HCT116 (cell line): ENCODE measurements around the gene GLDC. TPM values are rescaled to one million over a fixed set of nuclear protein-coding genes. Genes with fewer than 3 reads are reported as not detected.

Experiments
- ATAC-seq: fragments of 200-7000 bp; cut with Tn5 transposase; 2 replicates; pipeline ENCODE4 v1.9.1; 2020; ENCODE audit warnings: mild to moderate bottlenecking, moderate library complexity
- BruUV-seq: library from RNA; stranded (reverse); fragments of 400-500 nt; replicated peaks from 2 replicates; lab custom pipeline; 2021; lab: Mats Ljungman, UMichigan
- CTCF ChIA-PET: fragments of 300-600 bp; sonication (Branson Sonifier 250); formaldehyde crosslinking; loops from one replicate; lab custom pipeline; 2021; ENCODE audit warnings: antibody characterized with exemption; lab: Charles Lee
- POLR2A ChIA-PET: fragments of 300-600, 350-600 bp; sonication (Branson Sonifier 250); formaldehyde crosslinking; loops from one replicate; lab custom pipeline; 2021; ENCODE audit warnings: antibody characterized with exemption; lab: Charles Lee
- RAD21 ChIA-PET, 2 experiments: fragments of 300-600 bp; sonication (Branson Sonifier 250); formaldehyde crosslinking; loops; one replicate each; lab custom pipeline; 2023; ENCODE audit warnings: low total read pairs in 2 of 2; ENCODE audit not compliant: uncharacterized antibody in 2 of 2, unreplicated experiment in 2 of 2, low non-redundant PET in 1 of 2; lab: Charles Lee
- DNase-seq: peaks from one replicate; pipeline ENCODE4 v3.0.0-alpha.2; 2010; ENCODE audit warnings: low read depth, low spot score
- H2AFZ ChIP-seq: fragments of 200-600 bp; shearing (Covaris generic), sonication (generic); 2 replicates; pipeline ENCODE4 v1.6.1; 2017; ENCODE audit warnings: low read depth, mixed run types, mixed read lengths, antibody characterized with exemption, low read length; ENCODE audit not compliant: poor library complexity, severe bottlenecking
- H3K27ac ChIP-seq: 2 replicates; pipeline ENCODE4 v1.5.1; 2012; ENCODE audit warnings: low read depth, low read length
- H3K27me3 ChIP-seq: fragments of 200-600 bp; sonication (generic); 2 replicates; pipeline ENCODE4 v1.6.1; 2016; ENCODE audit warnings: mixed run types, low read length, mixed read lengths; ENCODE audit not compliant: insufficient read depth
- H3K36me3 ChIP-seq, 2 experiments: fragments of 200-500 bp in 1 of 2; fragments of 200-600 bp in 1 of 2; sonication (Bioruptor generic) in 1 of 2; sonication (generic) in 1 of 2; 2 replicates each; pipeline versions ENCODE4 v1.5.1 to v1.6.1; 2014 to 2016; ENCODE audit warnings: low read length in 2 of 2, inconsistent platforms in 1 of 2, mixed read lengths in 1 of 2, mixed run types in 1 of 2; ENCODE audit not compliant: insufficient read depth in 2 of 2, control insufficient read depth in 1 of 2
- H3K4me1 ChIP-seq, 2 experiments: fragments of 200-600 bp in 1 of 2; sonication (generic) in 1 of 2; 2 replicates each; pipeline versions ENCODE4 v1.5.1 to v1.6.1; 2012 to 2017; ENCODE audit warnings: low read length in 2 of 2, inconsistent platforms in 1 of 2, mild to moderate bottlenecking in 1 of 2, mixed read lengths in 1 of 2, mixed run types in 1 of 2, moderate library complexity in 1 of 2; ENCODE audit not compliant: insufficient read depth in 2 of 2, control insufficient read depth in 1 of 2
- H3K4me2 ChIP-seq: fragments of 200-600 bp; sonication (generic); 2 replicates; pipeline ENCODE4 v1.6.1; 2017; ENCODE audit warnings: mixed run types, low read length, mixed read lengths
- H3K4me3 ChIP-seq, 2 experiments: fragments of 200-600 bp in 1 of 2; sonication (generic) in 1 of 2; replicated peaks in 1 of 2; 2 replicates each; pipeline ENCODE4 v1.5.1; 2011 to 2016; ENCODE audit warnings: low read length in 2 of 2, control low read depth in 1 of 2, low read depth in 1 of 2, mild to moderate bottlenecking in 1 of 2, mixed read lengths in 1 of 2, mixed run types in 1 of 2
- H3K79me2 ChIP-seq: fragments of 200-600 bp; sonication (generic); 2 replicates; pipeline ENCODE4 v1.6.1; 2017; ENCODE audit warnings: mild to moderate bottlenecking, mixed run types, low read length, moderate library complexity, mixed read lengths; ENCODE audit not compliant: insufficient read depth
- H3K9ac ChIP-seq: fragments of 200-600 bp; sonication (generic); 2 replicates; pipeline ENCODE4 v1.6.1; 2016; ENCODE audit warnings: low read length, mixed read lengths
- H3K9me2 ChIP-seq: fragments of 200-600 bp; sonication (generic), shearing (Covaris generic); 2 replicates; pipeline ENCODE4 v1.6.1; 2017; ENCODE audit warnings: mixed run types, mild to moderate bottlenecking, moderate library complexity; ENCODE audit not compliant: insufficient read depth
- H3K9me3 ChIP-seq, 2 experiments: fragments of 200-500 bp in 1 of 2; fragments of 200-600 bp in 1 of 2; sonication (Bioruptor generic) in 1 of 2; sonication (generic) in 1 of 2; 2 replicates each; pipeline ENCODE4 v1.6.1; 2014 to 2017; ENCODE audit warnings: low read length in 2 of 2, mixed read lengths in 2 of 2, inconsistent platforms in 1 of 2, low read depth in 1 of 2, mild to moderate bottlenecking in 1 of 2, mixed run types in 1 of 2, moderate library complexity in 1 of 2; ENCODE audit not compliant: control insufficient read depth in 1 of 2, insufficient read depth in 1 of 2
- H4K20me1 ChIP-seq: fragments of 200-600 bp; sonication (generic), shearing (Covaris generic); 2 replicates; pipeline ENCODE4 v1.6.1; 2017; ENCODE audit warnings: mixed run types, mild to moderate bottlenecking, moderate library complexity; ENCODE audit not compliant: insufficient read depth
- CBX3 ChIP-seq: IDR thresholded peaks from 2 replicates; pipeline ENCODE4 v1.6.1; 2012; ENCODE audit warnings: low read depth
- CEBPB ChIP-seq: IDR thresholded peaks from 2 replicates; pipeline ENCODE4 v1.6.1; 2012; ENCODE audit warnings: low read depth
- ELF1 ChIP-seq: IDR thresholded peaks from 2 replicates; pipeline ENCODE4 v1.6.1; 2012; ENCODE audit warnings: low read depth, borderline replicate concordance
- EZH2 ChIP-seq: fragments of 200-600 bp; sonication (generic); IDR thresholded peaks from 2 replicates; pipeline ENCODE4 v1.6.1; 2017; ENCODE audit warnings: antibody characterized with exemption, mixed run types
- EZH2phosphoT487 ChIP-seq: fragments of 200-600 bp; IDR thresholded peaks from 2 replicates; pipeline ENCODE4 v1.6.1; 2018; ENCODE audit warnings: antibody characterized with exemption, borderline replicate concordance
- FOSL1 ChIP-seq: IDR thresholded peaks from 2 replicates; pipeline ENCODE4 v1.6.1; 2012; ENCODE audit warnings: low read depth
- POLR2A ChIP-seq: IDR thresholded peaks from 2 replicates; pipeline ENCODE4 v1.7.0; 2011; ENCODE audit warnings: borderline replicate concordance; ENCODE audit not compliant: insufficient read depth, insufficient read length; ENCODE audit errors: extremely low read depth
- POLR2AphosphoS5 ChIP-seq: IDR thresholded peaks from 2 replicates; pipeline ENCODE4 v1.6.1; 2011; ENCODE audit warnings: mild to moderate bottlenecking, low read depth, low read length, moderate library complexity
- RAD21 ChIP-seq: IDR thresholded peaks from 2 replicates; pipeline ENCODE4 v1.6.1; 2012; ENCODE audit warnings: low read depth, mild to moderate bottlenecking
- SIN3A ChIP-seq: IDR thresholded peaks from 2 replicates; pipeline ENCODE4 v1.6.1; 2012; ENCODE audit warnings: low read depth
- SP1 ChIP-seq: IDR thresholded peaks from 2 replicates; pipeline ENCODE4 v1.6.1; 2012; ENCODE audit warnings: low read depth
- YY1 ChIP-seq: IDR thresholded peaks from 2 replicates; pipeline ENCODE4 v1.6.1; 2011; ENCODE audit warnings: low read length, low read depth, moderate library complexity, mild to moderate bottlenecking; ENCODE audit not compliant: insufficient replicate concordance; ENCODE audit errors: extremely low read depth
- ZFX ChIP-seq: fragments of 450-650 bp; IDR thresholded peaks from 2 replicates; pipeline ENCODE4 v1.6.1; 2017
- ZNF274 ChIP-seq: fragments of 200-500 bp; sonication (Bioruptor generic); IDR thresholded peaks from 2 replicates; pipeline ENCODE4 v1.6.1; 2014; ENCODE audit warnings: mild to moderate bottlenecking, low read depth, low read length, inconsistent platforms
- intact Hi-C: fragments of 100-400 bp; cut with micrococcal nuclease; formaldehyde crosslinking; loops from 2 replicates; pipeline ENCODE4 v1.10.0; 2022
- total RNA-seq: library from RNA; stranded (reverse); gene quantifications from one replicate; pipeline ENCODE4 v1.2.1, GENCODE V29; 2021; ENCODE audit not compliant: unreplicated experiment

GLDC gene
- total RNA-seq, 1 experiment from 2014 or later, result 4.9 TPM

GRCh38 chr9:6605202-6605601 lies 40.3 kb downstream of the GLDC start:
- Histone ChIP-seq H3K9me2 (no peaks in the 10 kb centered on the region), H4K20me1 (no peaks in the 10 kb centered on the region), H3K36me3 (no peaks in the 10 kb centered on the region), H3K27ac (no peak overlapping the region), H2AFZ (no peak overlapping the region), H3K9ac (no peak overlapping the region)
- ATAC-seq, result no peak
- ChIA-PET POLR2A (no interaction called here), CTCF (no interaction called here)
- TF ChIP-seq EZH2 (no peak), ZNF274 (no peak), SP1 (no peak), SIN3A (no peak), EZH2phosphoT487 (no peak), ELF1 (no peak), POLR2AphosphoS5 (no peak), FOSL1 (no peak), ZFX (no peak), YY1 (no peak), RAD21 (no peak), CEBPB (no peak), CBX3 (no peak)
- TF ChIP-seq, all 23 proteins: peak for 0
- H3K4me3 ChIP-seq, result no peak overlapping the region
- no peaks in the 10 kb centered on the region for H3K4me1 ChIP-seq
- H3K27me3 ChIP-seq, result no peaks in the 10 kb centered on the region
- no TSS peak for BruUV-seq
- intact Hi-C loops, result no loop called here
- H3K9me3 ChIP-seq, result no peaks in the 10 kb centered on the region
- RAD21 ChIA-PET, result no interaction called here
- no peak for DNase-seq
- H3K4me2 ChIP-seq, result no peak overlapping the region
- no peaks in the 10 kb centered on the region for H3K79me2 ChIP-seq

GRCh38 chr9:6600426-6600825 lies 45.1 kb downstream of the GLDC start:
- Histone ChIP-seq H3K79me2 (no peaks in the 10 kb centered on the region), H3K27me3 (no peaks in the 10 kb centered on the region), H3K27ac (no peak overlapping the region), H4K20me1 (no peaks in the 10 kb centered on the region), H3K9me3 (no peaks in the 10 kb centered on the region), H3K36me3 (no peaks in the 10 kb centered on the region), H2AFZ (no peak overlapping the region), H3K4me2 (no peak overlapping the region), H3K9me2 (no peaks in the 10 kb centered on the region), H3K4me3 (no peak overlapping the region), H3K9ac (no peak overlapping the region), H3K4me1 (no peaks in the 10 kb centered on the region)
- DNase-seq (no peak), ATAC-seq (no peak)
- BruUV-seq, result no TSS peak
- TF ChIP-seq POLR2A (no peak), SP1 (no peak), ELF1 (no peak), EZH2 (no peak), RAD21 (no peak), SIN3A (no peak)
- ChIA-PET POLR2A (no interaction called here), RAD21 (no interaction called here), CTCF (no interaction called here)
- intact Hi-C loops, result no loop called here
